GM19328 (cell line): ENCODE results near the gene MAPK10.
"Not testable (repeated sequence)": the region's sequence is repeated elsewhere in the genome, so short reads cannot be mapped to it uniquely, and the experiment has no call there.

Experiments used
- ATAC-seq: cut with Tn5 transposase; IDR thresholded peaks from one replicate; pipeline ENCODE4 v1.9.1; 2021; ENCODE audit warnings: mild to moderate bottlenecking, moderate library complexity; ENCODE audit not compliant: unreplicated experiment

The MAPK10 gene

DNA sequence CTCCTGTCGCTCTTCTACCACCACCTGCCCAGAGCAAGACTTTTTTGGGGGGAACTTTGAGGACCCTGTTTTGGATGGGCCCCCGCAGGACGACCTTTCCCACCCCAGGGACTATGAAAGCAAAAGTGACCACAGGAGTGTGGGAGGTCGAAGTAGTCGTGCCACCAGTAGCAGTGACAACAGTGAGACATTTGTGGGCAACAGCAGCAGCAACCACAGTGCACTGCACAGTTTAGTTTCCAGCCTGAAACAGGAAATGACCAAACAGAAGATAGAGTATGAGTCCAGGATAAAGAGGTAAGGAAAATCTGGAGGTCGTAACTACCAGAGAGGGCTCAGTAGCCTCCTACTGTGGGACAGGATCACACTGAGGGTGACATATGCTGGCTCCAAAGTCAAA is 364.5 kb downstream of the MAPK10 start:
- ATAC-seq, result no peak

DNA sequence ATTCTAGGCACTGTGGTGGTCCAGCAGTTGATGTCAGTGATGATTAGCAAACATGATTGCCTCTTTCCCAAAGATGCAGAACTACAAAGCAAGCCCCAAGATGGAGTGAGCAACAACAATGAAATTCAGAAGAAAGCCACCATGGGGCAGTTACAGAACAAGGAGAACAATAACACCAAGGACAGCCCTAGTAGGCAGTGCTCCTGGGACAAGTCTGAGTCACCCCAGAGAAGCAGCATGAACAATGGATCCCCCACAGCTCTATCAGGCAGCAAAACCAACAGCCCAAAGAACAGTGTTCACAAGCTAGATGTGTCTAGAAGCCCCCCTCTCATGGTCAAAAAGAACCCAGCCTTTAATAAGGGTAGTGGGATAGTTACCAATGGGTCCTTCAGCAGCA is 365.3 kb downstream of the MAPK10 start:
- ATAC-seq, result no peak

DNA sequence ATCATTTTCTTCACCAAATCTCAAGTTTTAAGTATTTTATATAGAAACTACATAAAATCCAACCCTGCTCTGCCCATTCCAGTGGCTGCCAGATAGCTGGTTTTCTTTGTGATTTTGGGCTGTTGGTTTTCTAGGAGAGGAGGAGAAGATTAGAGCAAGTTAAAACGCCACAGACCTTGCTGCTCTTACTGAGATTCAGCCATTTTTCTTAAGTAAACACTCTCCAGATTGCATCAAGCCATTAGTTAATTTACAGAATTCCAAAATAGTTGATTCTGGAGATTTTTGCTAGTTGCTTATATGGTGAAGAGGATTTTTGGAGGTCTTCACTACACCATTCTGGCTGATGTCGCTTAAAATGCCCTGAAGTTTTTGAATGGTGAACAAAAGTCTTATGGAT is 366.2 kb downstream of the MAPK10 start:
- ATAC-seq, result no peak

DNA sequence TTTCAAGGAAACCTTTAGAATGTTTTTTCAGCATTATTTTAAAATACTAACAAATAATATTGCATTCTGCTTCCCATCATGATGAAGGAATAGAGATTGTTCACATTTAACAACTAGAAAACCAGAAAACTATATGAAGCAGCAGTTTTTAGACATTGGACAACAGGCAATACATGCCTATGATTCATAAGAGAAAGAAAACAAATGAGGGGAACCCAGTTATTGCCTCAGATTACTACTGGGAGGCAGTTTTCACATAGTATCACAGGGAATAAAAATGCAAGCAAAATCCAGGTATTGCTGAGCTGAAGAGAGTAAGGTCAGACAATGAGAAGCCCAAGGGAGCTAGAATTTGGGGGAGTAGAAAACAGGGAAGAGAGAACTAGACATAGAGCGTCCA is 373.6 kb downstream of the MAPK10 start:
- ATAC-seq, result no peak

DNA sequence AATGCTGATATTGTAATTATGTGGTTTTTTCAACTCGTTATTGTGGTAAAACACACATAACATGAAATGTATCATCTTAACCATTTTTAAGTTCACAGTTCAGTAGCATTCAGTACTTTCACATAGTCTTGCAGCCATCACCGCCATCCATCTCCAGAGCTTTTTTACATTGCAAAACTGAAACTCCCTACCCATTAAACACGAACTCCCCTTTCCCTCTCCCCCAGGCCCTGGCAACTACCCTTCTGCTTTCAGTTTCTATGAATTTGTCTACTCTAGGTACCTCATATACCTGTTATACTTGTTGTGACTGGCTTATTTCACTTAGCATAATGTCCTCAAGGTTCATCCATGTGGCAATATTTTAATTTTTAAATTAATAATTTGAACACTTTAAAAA is 380.6 kb downstream of the MAPK10 start:
- peak; percentile 49 for ATAC-seq

DNA sequence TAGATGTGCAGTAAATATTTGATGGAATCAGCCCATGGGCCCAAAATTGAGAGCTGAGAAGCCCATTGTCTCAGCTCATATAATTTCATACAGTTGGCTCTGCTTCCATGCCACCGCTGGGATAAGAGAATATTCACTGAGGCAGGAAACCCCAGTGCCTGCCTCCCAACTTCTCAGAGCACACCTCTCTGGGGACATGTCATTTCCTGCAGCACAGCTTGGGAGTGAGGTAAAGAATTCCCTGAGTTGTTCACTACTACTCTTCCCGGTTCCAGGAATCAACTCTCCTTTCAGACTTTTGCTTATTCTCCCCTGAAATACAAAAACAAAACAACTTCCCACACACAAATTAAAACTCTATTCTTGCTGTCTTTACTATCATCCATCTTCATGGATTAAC is 389.3 kb downstream of the MAPK10 start:
- no peak for ATAC-seq

DNA sequence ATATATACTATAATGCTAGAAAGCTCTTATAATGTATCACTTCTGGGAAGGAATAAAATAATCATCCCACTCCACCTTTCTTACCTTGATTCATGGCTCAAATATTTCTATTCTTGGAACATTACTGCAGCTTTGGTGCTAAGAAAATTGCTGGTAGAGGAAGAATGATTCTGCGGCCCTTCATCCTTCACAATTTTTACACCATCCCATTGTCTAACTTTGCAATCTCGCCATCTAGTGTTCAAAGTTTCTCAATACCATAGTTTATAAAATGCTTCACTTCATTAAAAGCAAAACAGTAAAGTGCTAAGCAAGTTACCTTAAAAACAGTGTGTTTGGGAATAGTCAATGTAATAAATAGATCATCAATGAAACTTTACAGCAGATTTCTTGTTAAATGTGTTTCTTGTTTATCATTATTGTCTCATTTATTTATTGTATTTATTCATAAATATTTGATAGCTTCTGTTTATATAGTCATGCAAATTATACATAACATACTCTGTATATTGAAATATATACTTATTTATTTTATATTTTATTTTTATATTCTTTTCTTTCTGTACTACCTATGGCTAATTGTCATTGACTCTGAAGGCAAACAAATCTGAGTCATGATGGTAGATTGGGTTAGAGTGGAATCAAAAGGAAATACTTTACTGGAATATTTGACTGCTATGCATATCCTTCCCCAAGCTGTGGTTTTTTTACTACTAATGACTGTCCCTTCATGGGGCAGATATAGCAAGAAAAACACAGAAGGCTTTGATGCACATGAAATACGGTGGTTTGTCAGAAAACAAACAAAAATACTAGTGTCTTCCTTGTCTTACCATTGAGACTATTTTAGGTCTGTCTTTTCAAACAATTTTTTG is 390.7 kb downstream of the MAPK10 start:
- no peak for ATAC-seq

DNA sequence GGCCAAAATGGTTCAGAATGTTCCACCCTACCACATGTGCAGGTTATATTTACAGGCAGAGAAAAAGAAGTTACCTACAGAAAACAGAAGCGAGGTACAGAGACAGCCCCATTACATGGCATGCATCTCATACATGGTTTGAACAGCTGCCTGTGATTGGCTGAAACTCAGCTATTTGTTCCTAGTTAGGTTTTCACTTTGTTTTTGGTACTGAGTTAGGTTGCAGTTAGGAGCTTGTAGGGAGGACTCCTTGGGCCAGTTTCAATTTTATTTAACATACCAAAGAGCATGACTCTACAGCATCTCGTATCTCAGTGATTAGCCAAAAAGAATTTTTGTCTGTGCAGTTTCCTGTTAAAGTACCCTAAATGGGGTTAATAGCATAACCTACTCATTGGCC is 392.0 kb downstream of the MAPK10 start:
- ATAC-seq, result no peak

DNA sequence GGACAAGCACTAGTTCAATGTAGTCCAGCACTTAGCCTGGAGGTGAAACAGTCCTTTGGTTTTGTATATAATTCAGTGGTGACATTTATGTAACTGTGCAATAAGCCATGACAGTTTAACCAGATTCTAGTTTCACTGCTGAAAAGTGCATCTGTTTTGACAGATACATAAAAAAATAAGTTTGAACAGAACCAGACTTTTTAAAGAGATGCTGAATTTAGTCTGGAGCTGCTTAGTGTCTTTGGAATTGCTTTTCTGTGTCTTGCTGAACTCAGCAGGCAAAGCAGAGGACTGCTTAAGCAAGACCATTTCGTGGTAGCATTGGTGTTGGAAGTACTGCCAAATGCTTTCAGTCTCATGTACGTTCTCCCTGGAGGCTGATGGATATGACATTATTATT is 393.5 kb downstream of the MAPK10 start:
- ATAC-seq, result no peak

DNA sequence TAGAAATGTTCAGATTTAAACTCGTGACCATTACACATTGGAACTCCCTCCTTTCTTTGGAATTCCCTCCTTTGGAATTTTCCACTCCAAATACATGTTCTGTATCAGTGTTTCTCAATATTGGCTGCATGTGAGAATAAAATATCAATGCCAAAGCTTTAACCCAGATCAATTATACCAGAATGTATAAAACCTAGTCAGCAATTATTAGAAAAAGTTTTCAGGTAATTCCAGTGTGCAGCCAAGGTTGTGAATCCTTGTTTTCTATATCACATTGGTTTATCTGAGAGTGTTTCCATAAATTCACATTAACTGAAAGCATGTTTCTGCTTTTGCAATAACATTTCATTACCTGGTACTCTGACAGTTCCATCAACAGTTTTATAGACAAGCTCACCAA is 394.3 kb downstream of the MAPK10 start:
- no peak for ATAC-seq

DNA sequence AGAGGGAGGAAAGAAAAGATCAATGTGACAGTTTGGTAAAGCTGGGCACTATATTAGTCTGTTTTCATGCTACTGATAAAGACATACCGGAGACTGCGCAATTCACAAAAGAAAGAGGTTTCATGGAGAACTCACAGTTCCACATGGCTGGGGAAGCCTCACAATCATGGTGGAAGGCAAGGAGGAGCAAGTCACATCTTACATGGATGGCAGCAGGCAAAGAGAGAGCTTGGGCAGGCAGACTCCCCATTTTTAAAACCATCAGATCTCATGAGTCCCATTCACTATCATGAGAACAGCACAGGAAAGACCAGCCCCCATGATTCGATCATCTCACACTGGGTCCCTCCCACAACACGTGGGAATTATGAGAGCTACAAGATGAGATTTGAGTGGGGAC is 394.8 kb downstream of the MAPK10 start:
- not testable (repeated sequence) for ATAC-seq

DNA sequence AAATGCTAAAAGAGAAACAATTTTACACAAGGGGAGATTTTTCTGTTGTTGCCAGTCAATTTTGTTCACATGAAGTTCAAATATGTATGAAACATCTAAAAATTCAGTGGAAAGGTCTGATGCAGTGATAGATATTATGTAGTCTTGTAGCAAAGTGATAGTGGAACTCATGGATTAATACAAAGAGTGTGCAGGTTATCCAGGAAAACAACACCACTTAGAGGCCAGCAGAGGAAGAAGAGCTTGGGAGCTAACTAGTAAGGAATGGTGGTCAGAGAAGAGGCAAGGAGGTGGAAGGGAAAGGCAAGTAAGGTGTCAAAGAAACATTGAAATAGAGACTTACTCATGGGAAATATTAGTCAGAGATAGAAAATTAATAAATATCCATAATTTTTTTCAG is 395.6 kb downstream of the MAPK10 start:
- ATAC-seq, result no peak

DNA sequence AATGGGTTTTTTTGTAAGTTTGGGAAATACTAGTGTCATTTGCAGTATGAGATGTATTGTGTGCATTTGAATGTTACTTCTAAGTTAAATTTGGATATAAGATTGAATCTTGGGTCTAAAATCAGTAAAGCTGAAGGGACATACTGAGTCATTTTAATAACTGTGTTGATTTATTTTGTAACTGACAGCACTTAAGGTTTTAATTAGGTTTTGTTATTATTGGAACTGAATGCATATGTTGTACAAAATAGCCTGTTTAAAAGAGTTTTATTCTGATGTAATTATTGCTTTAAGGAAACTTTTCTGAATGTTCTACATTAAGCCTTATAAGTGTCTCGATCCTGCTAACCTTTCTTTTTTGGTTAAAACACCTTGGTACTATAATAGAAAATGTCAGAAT is 396.6 kb downstream of the MAPK10 start:
- ATAC-seq, result no peak

DNA sequence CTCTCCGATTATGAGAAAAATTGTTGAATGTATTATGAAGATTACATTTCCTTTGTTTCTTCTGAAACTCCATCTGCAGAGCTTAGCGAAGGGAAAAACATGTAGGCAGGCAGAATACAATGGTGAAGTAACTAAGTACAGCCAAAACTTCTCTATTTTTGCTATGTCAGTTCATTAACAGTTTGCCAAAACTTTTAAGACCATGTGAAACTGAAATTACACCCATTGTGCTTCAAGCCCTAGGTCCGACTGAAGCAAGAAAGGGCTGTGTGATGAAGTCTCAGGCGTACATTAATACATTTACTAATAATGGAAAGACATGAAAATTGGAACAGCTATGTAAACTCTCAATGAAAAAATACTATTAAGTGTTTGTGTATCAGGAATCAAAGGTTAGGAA is 398.0 kb downstream of the MAPK10 start:
- no peak for ATAC-seq

DNA sequence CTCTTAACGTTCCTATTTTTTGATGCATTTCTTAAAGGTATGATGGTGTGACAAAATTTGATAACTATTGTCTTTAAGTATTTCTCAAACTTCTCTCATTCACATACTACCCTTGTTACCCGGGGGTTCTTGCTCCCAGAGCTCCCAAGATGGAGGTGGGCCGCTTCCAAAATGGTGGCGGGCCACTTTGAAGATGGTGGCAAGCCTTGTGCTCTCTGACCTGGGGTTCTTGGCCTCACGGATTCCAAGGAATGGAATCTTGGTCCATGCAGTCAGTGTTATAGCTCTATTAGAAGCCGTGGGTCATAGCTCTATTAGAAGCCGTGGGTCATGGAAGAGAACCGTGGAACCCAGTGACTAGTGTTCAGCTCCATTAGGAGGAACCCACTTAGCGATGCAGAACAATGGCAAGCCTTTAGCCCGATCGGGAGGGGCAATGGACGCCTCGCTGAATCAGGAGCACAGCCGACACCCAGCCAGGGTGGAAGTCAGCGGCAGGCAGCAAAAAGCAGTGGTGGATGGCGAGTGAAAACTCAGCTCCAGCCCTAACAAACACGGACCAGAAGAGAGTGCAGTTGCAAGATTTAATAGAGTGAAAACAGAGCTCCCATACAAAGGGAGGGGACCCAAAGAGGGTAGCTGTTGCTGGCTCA is 403.4 kb downstream of the MAPK10 start:
- ATAC-seq, result no peak

DNA sequence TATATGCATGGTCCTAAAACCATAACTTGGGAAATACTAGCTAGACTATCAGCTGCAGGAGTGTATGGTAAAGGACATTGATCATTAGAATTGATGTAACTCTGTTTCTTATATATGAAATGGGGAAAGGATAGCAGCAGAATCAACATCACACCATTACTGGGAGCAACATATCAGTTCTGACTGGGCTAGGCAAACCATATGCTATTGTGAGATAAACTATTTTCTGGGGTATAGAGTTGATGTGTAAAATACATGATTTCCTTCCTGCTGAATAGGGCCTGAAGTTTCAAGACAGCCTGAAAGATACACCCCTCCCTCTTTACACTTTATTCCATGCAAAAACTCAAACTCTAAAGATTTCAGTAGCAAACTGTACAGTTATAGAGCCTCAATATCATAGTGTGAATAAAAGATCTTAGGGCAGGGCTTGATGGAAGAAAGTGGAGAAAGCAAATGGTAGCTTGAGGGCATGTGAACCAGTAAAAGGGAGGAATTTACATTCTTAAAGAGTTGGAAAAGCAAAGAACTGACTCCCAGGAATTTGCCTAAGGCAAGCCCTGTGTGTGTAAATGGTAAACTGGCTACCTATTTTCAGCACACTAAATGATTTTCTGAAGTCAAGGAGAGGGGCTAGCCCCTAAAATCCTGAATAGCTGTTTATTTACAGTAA is 404.1 kb downstream of the MAPK10 start:
- no peak for ATAC-seq

DNA sequence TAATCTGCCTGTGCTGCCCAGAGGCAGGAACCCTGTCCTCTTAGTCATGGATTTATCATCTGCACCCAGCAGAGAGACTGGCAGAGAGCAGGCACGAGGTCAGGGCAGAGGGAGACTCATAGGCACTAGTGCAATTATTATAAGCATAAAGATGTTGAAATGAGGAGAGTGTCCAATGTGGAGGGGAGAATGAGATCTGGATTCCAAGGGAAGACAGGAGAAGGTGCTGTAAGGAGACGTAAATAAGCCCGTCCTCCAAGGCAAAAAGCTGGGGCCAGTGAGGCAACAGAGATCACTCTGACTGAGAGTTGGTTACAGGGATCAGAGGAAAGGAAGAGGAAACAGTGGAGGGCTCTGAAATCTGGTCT is 406.2 kb downstream of the MAPK10 start:
- ATAC-seq, result no peak

DNA sequence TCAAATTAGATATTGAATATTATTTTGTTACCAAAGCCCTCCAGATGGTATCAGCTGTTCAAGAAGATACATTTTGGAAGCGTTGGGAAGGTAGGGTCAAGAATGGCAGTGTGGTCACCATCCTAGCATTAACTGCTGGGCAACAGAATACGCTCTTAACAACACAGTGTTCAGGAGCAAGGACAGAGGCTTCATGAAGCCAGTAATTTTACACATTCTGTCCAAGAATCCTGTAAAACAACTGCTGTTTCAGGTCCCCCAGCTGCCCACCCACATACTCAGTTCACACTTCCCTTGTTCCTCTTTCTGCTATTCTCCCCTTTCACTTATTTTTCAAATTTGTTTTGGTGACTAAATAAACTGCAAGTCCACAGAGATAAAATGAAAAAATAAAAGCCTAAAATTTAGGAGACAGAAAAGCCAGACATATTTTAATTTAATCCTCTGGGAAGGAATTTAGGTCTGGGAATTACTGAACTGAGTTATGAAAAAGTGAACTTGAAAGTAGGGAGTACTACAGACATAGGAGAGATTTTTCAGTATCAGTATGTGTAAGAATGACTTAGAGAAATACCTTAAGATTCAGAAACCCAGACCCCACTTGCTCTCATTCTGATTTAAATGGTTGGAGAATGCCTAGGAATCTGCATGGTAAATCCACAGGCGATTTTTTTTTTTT is 406.7 kb downstream of the MAPK10 start:
- ATAC-seq, result no peak

DNA sequence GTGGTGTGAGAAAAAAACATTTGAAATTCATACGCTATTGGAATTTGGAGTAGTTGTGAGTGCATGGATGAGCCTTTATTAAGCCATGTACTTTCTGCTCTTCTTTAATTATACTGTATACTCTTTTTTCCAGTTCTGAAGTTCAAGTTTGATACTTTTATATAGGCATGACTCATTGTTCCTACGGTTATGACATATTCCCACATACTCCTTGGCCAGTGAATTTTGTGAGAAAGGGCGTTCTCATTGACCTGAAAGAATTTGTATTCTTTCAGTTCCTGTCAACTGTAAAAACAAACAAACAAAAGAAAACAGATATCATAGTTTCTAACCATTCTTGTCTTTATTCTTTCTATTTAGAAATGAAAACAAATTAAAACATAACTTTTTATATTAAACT is 407.3 kb downstream of the MAPK10 start:
- no peak for ATAC-seq

DNA sequence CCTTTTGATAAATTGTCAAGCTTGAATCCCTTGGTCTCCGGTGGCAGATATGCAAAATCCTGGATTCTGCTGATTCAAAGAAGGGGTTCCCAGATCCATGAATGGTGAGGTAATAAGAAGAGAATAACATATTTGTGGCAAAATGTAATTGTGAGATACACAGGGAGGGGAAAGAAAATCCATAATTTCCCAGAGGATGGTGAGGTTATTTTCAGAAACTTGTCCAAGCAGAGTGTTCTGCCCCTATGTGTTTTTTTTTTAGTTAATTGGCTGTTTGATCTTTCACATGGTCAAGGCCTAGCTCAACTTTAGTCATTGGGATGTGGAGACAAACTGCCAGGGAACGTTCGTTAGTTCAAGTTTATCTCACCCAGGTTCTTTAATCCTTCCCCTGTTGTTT is 408.8 kb downstream of the MAPK10 start:
- no peak for ATAC-seq

DNA sequence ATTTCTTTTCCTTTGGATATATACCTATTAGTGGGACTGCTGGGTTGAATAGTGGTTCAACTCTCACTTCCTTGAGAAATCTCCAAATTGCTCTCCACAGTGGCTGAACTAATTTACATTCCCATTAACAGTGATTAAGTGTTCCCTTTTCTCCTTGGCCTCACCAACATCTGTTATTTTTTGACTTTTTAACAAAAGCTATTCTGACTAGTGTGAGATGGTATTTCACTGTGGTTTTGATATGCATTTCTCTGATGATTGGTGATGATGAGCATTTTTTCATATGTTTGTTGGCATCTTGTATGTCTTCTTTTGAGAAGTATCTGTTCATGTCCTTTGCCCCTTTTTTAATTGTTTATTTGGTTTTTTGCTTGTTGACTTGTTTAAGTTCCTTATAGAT is 413.0 kb downstream of the MAPK10 start:
- no peak for ATAC-seq

DNA sequence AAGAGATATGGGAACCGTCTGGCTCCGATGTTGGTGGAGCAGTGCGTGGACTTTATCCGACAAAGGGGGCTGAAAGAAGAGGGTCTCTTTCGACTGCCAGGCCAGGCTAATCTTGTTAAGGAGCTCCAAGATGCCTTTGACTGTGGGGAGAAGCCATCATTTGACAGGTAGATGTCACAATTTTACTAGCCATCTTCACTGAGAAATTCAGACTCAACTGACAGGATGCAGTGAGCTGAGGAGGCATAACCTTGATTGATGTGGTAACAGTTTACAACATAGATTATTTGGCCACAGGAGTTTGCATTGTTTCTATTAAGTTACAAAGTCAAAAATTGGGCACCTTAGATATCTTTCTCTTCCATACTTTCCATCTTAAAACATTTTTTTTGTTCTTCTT is 417.7 kb downstream of the MAPK10 start:
- no peak for ATAC-seq
